BLaER1 treated with 17β-estradiol and CSF1 and Interleukin-3, amounts not matched to agents 10 nM and 100 nM (cell line): ENCODE results near the gene MOB3B.

ENCODE experiments used
- H3K27ac ChIP-seq, 11 experiments: shearing (Covaris generic); formaldehyde crosslinking; 2 replicates each; pipeline ENCODE4 v1.8.1; 2022
- H3K27me3 ChIP-seq, 11 experiments: shearing (Covaris generic); formaldehyde crosslinking; 2 replicates each; pipeline ENCODE4 v1.8.1; 2022
- H3K36me3 ChIP-seq, 11 experiments: shearing (Covaris generic); formaldehyde crosslinking; 2 replicates each; pipeline ENCODE4 v1.8.1; 2022
- H3K4me1 ChIP-seq, 10 experiments: shearing (Covaris generic); formaldehyde crosslinking; 2 replicates each; pipeline ENCODE4 v1.8.1; 2022
- H3K4me2 ChIP-seq, 11 experiments: shearing (Covaris generic); formaldehyde crosslinking; 2 replicates each; pipeline ENCODE4 v1.8.1; 2022
- H3K4me3 ChIP-seq, 10 experiments: shearing (Covaris generic); formaldehyde crosslinking; 2 replicates each; pipeline ENCODE4 v1.8.1; 2022
- H3K9ac ChIP-seq, 11 experiments: shearing (Covaris generic); formaldehyde crosslinking; 2 replicates each; pipeline ENCODE4 v1.8.1; 2022
- H3K9me3 ChIP-seq, 11 experiments: shearing (Covaris generic); formaldehyde crosslinking; replicated peaks in 1 of 11; 2 replicates each; pipeline ENCODE4 v1.8.1; 2022
- H4K20me1 ChIP-seq, 11 experiments: shearing (Covaris generic); formaldehyde crosslinking; 2 replicates each; pipeline ENCODE4 v1.8.1; 2022
- Cebpa-rat ChIP-seq, 11 experiments: shearing (Covaris generic); IDR thresholded peaks; 2 replicates each; pipeline ENCODE4 v1.8.1; 2022

The MOB3B gene

GRCh38 chr9:27538647-27539046 lies 9.0 kb upstream of the MOB3B start:
- no peak for TF ChIP-seq Cebpa-rat (IDR thresholded peaks at IDR 0.05)
- Histone ChIP-seq H3K4me1 (peaks cover 10 to 41% (median 28%) of the 10 kb centered on the region in 10 experiments), H3K4me2 (no peak overlapping the region), H4K20me1 (no peaks in the 10 kb centered on the region), H3K27me3 (no peaks in the 10 kb centered on the region), H3K9me3 (no peaks in the 10 kb centered on the region), H3K4me3 (no peak overlapping the region), H3K9ac (no peak overlapping the region), H3K36me3 (peaks cover 0 to 46% (median 7%) of the 10 kb centered on the region in 11 experiments; a peak in 7 of 22 replicates), H3K27ac (no peak overlapping the region)

DNA sequence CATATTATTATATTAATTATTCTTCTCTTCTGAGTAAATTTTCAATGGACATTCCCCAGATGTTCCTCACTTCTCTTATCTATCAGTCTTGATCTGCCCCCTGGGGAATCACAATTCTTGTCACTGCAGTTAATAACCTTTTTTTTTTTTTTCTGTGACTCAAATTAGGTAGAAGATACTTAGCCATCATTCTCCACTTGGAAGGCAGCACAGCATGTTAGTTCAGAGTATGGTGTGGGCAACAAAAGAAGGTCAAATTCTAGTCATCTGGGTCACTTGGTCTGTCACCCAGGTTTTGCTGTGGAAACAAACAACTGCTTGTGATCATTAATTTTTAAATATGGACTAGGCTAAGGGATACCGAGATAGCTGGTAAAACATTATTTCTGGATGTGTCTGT lies 8.1 kb upstream of the MOB3B start:
- TF ChIP-seq Cebpa-rat (IDR thresholded peaks at IDR 0.05): no peak
- H3K4me1 ChIP-seq: peaks cover 10 to 49% (median 28%) of the 10 kb centered on the region in 10 experiments

GRCh38 chr9:27537027-27537435 lies 7.4 kb upstream of the MOB3B start:
- peaks cover 10 to 56% (median 28%) of the 10 kb centered on the region in 10 experiments for H3K4me1 ChIP-seq
- H3K4me3 ChIP-seq: no peak overlapping the region
- no peak for TF ChIP-seq Cebpa-rat (IDR thresholded peaks at IDR 0.05)
- no peak overlapping the region for H3K9ac ChIP-seq
- no peak overlapping the region for H3K27ac ChIP-seq
- no peak overlapping the region for H3K4me2 ChIP-seq
- no peaks in the 10 kb centered on the region for H4K20me1 ChIP-seq
- H3K27me3 ChIP-seq: no peaks in the 10 kb centered on the region
- H3K36me3 ChIP-seq: peaks cover 0 to 31% (median 6%) of the 10 kb centered on the region in 11 experiments; a peak in 6 of 22 replicates
- no peaks in the 10 kb centered on the region for H3K9me3 ChIP-seq

More for the DNA sequence above, 8.1 kb upstream of the MOB3B start:
- no peaks in the 10 kb centered on the region for H3K9me3 ChIP-seq
- H3K27ac ChIP-seq: no peak overlapping the region
- H3K9ac ChIP-seq: no peak overlapping the region
- no peaks in the 10 kb centered on the region for H3K27me3 ChIP-seq
- H3K4me2 ChIP-seq: no peak overlapping the region
- peaks cover 0 to 38% (median 7%) of the 10 kb centered on the region in 11 experiments; a peak in 6 of 22 replicates for H3K36me3 ChIP-seq
- no peaks in the 10 kb centered on the region for H4K20me1 ChIP-seq
- no peak overlapping the region for H3K4me3 ChIP-seq

DNA sequence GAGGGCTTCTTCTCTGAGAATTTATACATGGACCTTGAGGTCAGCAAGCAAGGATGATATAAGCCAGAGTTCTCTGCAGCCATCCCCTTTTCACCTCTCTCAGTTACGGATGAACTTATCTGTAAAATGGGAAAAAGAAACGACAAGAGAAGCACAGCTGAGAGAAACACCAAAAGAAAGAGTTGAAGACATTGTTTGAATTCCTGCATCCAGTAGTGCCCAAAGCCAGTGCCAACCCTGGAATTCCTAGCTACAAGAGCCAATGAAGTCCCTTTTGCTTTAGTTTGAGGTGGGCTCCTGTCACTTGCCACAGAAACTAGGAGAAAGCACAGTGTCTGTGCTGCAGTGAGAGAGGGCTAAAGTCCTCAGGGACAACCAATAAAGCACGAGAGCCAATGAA lies 6.6 kb upstream of the MOB3B start:
- no peak overlapping the region for H3K4me3 ChIP-seq
- H3K9ac ChIP-seq: no peak overlapping the region
- no peaks in the 10 kb centered on the region for H4K20me1 ChIP-seq
- no peak overlapping the region for H3K27ac ChIP-seq
- H3K4me2 ChIP-seq: no peak overlapping the region
- H3K9me3 ChIP-seq: no peaks in the 10 kb centered on the region
- peaks cover 10 to 56% (median 28%) of the 10 kb centered on the region in 10 experiments for H3K4me1 ChIP-seq
- no peak for TF ChIP-seq Cebpa-rat (IDR thresholded peaks at IDR 0.05)
- H3K36me3 ChIP-seq: peaks cover 0 to 25% (median 4%) of the 10 kb centered on the region in 11 experiments; a peak in 6 of 22 replicates
- no peaks in the 10 kb centered on the region for H3K27me3 ChIP-seq

- H3K9me3 ChIP-seq: no peaks in the 10 kb centered on the region
- H3K4me1 ChIP-seq: peaks cover 10 to 55% (median 27%) of the 10 kb centered on the region in 10 experiments
- H3K4me3 ChIP-seq: no peak overlapping the region
- H3K9ac ChIP-seq: no peak overlapping the region
- H3K36me3 ChIP-seq: peaks cover 0 to 25% (median 4%) of the 10 kb centered on the region in 11 experiments; a peak in 6 of 22 replicates
- H4K20me1 ChIP-seq: no peaks in the 10 kb centered on the region
- H3K27me3 ChIP-seq: no peaks in the 10 kb centered on the region
- TF ChIP-seq Cebpa-rat (IDR thresholded peaks at IDR 0.05): no peak
- H3K4me2 ChIP-seq: no peak overlapping the region
- no peak overlapping the region for H3K27ac ChIP-seq
These were observed 6.1 kb upstream of the MOB3B start for GRCh38 chr9:27535701-27536118.

DNA sequence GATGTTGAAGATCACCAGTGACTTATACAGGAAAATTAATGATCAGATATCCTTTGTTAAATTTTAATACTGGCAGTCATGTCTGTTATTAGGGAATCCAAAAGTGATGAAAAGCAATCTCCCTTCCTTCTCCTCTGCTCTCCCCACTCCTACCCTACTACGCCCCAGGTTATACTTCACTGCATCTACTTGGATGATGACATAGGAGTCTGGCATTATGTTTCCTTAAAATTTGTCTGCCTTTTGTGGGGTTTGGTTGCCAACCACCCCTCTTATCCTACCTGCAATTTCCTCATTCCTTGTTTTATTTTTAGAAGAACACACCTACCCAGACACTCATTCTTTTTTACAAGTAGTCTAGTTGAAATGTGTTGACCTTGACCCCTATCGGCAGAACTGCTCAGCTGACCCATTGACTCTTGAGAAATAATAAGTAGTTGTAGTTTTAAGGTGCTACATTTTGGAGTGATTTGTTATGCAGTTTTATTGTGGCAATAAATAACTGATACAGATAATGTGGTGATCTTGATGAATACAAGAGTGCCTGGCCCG lies 5.1 kb upstream of the MOB3B start:
- Histone ChIP-seq H3K4me3 (no peak overlapping the region), H3K4me1 (peaks cover 10 to 54% (median 19%) of the 10 kb centered on the region in 10 experiments), H3K27ac (no peak overlapping the region), H3K27me3 (no peaks in the 10 kb centered on the region), H3K4me2 (peak overlapping the region; percentile 31 to 65 (median 55); a peak in 21 of 22 replicates), H3K9ac (no peak overlapping the region), H3K36me3 (peaks cover 0 to 25% (median 4%) of the 10 kb centered on the region in 11 experiments; a peak in 6 of 22 replicates), H4K20me1 (no peaks in the 10 kb centered on the region), H3K9me3 (no peaks in the 10 kb centered on the region)
- no peak for TF ChIP-seq Cebpa-rat (IDR thresholded peaks at IDR 0.05)

GRCh38 chr9:27534131-27534530 lies 4.5 kb upstream of the MOB3B start:
- Histone ChIP-seq H3K4me3 (no peak overlapping the region), H3K27ac (no peak overlapping the region; a peak in 1 of 22 replicates)

GRCh38 chr9:27533311-27533710 lies 3.7 kb upstream of the MOB3B start:
- TF ChIP-seq Cebpa-rat (IDR thresholded peaks at IDR 0.05): no peak
- no peaks in the 10 kb centered on the region for H3K27me3 ChIP-seq
- H3K9ac ChIP-seq: no peak overlapping the region
- H3K36me3 ChIP-seq: peaks cover 0 to 21% (median 4%) of the 10 kb centered on the region in 11 experiments; a peak in 6 of 22 replicates
- H3K9me3 ChIP-seq: no peaks in the 10 kb centered on the region
- H3K4me3 ChIP-seq: no peak overlapping the region
- H4K20me1 ChIP-seq: no peaks in the 10 kb centered on the region
- no peak overlapping the region for H3K27ac ChIP-seq
- H3K4me1 ChIP-seq: peaks cover 10 to 47% (median 13%) of the 10 kb centered on the region in 10 experiments
- H3K4me2 ChIP-seq: peak overlapping the region in 2 of 11 experiments; percentile 58 to 65; a peak in 3 of 22 replicates

More at GRCh38 chr9:27534131-27534530, 4.5 kb upstream of the MOB3B start:
- H3K36me3 ChIP-seq: peaks cover 0 to 25% (median 4%) of the 10 kb centered on the region in 11 experiments; a peak in 6 of 22 replicates
- H3K9me3 ChIP-seq: no peaks in the 10 kb centered on the region
- H3K27me3 ChIP-seq: no peaks in the 10 kb centered on the region
- H3K9ac ChIP-seq: no peak overlapping the region
- no peaks in the 10 kb centered on the region for H4K20me1 ChIP-seq
- peak overlapping the region; percentile 31 to 65 (median 55) for H3K4me2 ChIP-seq
- peaks cover 10 to 48% (median 14%) of the 10 kb centered on the region in 10 experiments for H3K4me1 ChIP-seq
- no peak for TF ChIP-seq Cebpa-rat (IDR thresholded peaks at IDR 0.05)

- no peaks in the 10 kb centered on the region for H3K9me3 ChIP-seq
- H3K4me3 ChIP-seq: no peak overlapping the region
- H3K4me2 ChIP-seq: no peak overlapping the region
- H3K27me3 ChIP-seq: peaks cover 6 to 12% (median 11%) of the 10 kb centered on the region in 11 experiments; a peak in 18 of 22 replicates
- no peak overlapping the region for H3K9ac ChIP-seq
- H3K27ac ChIP-seq: no peak overlapping the region
- TF ChIP-seq Cebpa-rat (IDR thresholded peaks at IDR 0.05): no peak
- H3K4me1 ChIP-seq: peaks cover 17 to 57% (median 22%) of the 10 kb centered on the region in 10 experiments
- H4K20me1 ChIP-seq: peaks cover 0 to 5% (median 0%) of the 10 kb centered on the region in 11 experiments; a peak in 1 of 22 replicates
- H3K36me3 ChIP-seq: peaks cover 0 to 17% (median 4%) of the 10 kb centered on the region in 11 experiments; a peak in 6 of 22 replicates
These were observed 2.4 kb upstream of the MOB3B start for GRCh38 chr9:27532046-27532445.
